SH-SY5Y (cell line): ENCODE measurements around the gene MYO7B.

Experiments
- GATA2 ChIP-seq: IDR thresholded peaks from 2 replicates; pipeline ENCODE4 v1.6.1; 2011; ENCODE audit warnings: mild to moderate bottlenecking, low read depth, low read length
- GATA3 ChIP-seq: IDR thresholded peaks from 2 replicates; pipeline ENCODE4 v1.6.1; 2011; ENCODE audit warnings: low read depth, mild to moderate bottlenecking, low read length, moderate library complexity

GRCh38 chr2:127642706-127643438, 107.4 kb downstream of the MYO7B start:
- no peak for TF ChIP-seq GATA2
- TF ChIP-seq GATA3 = no peak
